GM21619 (cell line): ENCODE results near the gene MTFR1L.

Experiments
- ATAC-seq: cut with Tn5 transposase; IDR thresholded peaks from one replicate; pipeline ENCODE4 v1.9.1; 2021; ENCODE audit not compliant: unreplicated experiment

The MTFR1L gene

DNA sequence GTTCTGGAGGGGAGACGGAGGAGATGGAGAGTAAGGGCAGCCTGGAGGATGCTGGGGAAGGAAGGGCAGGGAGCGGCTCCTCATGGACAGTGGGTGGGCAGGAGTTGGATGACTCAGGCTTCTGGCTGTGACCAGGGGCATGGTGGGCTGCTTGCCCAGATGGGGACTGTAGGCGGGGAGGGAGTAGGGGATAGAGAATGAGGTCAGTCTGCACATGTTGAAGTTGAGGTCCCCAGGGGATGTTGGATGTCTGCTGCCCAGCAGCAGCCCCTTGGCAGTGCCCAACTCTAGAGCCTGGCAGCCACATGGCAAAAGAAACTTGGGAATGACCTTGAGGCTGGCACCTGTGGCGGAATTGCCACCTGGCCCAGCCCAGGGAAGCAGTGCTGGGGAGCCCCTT lies 13.3 kb upstream of the MTFR1L start:
- ATAC-seq: no peak

DNA sequence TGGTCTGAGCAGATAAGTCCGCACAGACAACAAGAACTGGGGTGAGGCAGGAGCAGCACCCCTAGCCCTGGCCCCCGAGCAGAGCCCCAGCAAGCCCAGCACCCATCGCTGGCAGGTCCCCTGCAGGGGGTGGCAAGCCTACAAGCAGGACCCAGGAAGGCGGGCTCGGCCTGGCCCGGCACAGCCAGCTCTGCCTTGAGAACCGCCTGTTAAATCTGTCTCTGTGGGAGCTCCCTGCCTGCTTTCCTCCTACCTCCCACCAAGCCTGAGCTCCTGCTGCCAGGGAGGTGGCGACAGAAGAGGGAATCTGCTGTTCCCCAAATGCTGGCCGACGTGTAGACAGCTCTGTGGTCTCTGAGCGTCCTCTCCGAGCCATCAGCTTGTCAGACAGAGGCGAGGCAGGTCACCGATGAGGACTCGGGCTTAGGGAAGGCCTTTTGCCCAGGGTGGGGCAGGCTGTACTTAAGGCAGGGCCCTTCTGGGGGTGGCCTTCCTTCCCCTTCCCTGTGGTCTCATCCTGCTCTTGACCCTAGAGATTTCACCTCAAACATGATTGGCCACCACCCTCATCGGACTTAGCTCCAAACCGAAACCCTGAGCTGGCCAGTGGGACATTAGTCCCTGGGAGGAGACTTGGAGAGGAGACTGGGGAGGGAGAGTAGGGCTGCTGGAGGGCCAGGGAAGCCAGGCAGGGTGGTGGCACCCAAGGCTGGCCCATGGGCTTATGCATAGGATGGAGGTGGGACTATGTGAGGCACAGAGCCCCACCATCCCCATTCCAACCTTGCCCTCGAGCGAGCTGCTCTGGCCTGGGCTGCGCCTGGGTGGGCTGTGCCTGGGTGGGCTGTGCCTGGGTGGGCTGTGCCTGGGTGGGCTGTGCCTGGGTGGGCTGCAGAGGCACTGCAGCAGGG lies 12.0 kb upstream of the MTFR1L start:
- ATAC-seq: no peak

DNA sequence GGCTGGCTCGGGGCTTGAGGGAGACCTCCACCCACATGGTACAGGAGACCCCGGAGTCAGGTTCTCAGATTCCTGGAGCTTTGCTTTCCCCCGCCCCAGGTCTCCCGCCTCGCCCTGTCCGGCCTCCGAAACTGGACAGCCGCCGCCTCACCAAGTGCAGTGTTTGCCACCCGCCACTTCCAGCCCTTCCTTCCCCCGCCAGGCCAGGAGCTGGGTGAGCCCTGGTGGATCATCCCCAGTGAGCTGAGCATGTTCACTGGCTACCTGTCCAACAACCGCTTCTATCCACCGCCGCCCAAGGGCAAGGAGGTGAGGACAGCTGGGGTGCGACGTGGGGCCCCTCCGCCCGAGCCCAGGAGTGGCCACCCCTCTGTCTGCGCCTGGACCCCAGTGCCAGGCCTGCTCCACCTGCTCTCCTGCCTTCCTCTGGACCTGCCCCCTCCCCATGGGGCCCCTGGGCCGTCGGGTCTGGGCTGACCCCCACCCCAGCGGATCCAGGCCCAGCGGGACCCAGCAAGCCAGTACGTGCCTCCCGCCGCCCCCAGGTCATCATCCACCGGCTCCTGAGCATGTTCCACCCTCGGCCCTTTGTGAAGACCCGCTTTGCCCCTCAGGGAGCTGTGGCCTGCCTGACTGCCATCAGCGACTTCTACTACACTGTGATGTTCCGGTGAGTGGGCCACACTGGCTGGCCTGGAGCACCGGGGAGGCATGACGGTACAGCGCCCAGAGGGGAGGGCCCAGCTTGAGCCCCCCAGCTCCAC lies 11.1 kb upstream of the MTFR1L start:
- ATAC-seq: no peak

DNA sequence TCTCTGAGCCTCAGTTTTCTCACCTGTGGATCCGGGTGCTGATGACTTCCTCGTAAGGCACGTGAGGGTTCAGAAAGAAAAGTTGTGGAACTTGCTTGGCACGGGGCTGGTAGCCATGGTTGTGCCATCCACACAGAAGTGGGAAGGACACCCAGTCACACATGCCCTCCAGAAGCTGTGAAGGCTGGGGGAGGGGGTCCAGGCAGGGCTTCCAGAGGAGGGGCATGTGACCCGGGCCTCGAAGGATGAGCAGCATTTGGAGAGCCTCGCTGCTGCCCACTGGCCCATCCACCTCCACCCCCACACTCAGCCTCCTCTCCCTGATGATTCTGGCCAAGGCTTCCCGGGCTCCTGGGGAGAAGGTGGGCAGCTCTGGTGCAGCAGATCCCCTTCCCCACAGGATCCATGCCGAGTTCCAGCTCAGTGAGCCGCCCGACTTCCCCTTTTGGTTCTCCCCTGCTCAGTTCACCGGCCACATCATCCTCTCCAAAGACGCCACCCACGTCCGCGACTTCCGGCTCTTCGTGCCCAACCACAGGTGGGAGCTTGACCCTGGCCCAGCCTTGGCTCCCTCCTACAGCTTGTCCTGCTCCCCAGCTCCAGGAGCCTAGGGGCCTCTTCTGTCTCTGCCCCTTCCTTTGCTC lies 10.3 kb upstream of the MTFR1L start:
- ATAC-seq: no peak

DNA sequence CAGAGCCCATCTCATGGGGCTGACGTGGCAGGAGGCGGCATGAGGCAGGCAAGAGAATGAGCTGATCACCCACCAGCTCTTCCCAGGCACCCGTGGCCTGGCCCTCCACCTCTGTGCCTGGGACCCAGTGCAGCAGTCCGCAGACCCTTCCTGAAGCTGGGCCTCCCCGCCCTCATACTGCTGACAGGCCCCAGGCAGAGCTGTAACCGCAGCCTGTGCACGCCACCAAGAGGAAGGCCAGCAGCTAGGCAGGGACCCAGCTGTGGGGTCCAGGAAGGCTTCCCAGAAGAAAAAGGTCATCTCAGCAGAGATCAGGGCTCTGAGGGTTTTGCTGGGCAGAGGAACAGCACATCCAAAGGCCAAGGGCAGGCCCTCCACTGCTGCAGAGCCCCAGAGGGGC lies 9.8 kb upstream of the MTFR1L start:
- no peak for ATAC-seq

DNA sequence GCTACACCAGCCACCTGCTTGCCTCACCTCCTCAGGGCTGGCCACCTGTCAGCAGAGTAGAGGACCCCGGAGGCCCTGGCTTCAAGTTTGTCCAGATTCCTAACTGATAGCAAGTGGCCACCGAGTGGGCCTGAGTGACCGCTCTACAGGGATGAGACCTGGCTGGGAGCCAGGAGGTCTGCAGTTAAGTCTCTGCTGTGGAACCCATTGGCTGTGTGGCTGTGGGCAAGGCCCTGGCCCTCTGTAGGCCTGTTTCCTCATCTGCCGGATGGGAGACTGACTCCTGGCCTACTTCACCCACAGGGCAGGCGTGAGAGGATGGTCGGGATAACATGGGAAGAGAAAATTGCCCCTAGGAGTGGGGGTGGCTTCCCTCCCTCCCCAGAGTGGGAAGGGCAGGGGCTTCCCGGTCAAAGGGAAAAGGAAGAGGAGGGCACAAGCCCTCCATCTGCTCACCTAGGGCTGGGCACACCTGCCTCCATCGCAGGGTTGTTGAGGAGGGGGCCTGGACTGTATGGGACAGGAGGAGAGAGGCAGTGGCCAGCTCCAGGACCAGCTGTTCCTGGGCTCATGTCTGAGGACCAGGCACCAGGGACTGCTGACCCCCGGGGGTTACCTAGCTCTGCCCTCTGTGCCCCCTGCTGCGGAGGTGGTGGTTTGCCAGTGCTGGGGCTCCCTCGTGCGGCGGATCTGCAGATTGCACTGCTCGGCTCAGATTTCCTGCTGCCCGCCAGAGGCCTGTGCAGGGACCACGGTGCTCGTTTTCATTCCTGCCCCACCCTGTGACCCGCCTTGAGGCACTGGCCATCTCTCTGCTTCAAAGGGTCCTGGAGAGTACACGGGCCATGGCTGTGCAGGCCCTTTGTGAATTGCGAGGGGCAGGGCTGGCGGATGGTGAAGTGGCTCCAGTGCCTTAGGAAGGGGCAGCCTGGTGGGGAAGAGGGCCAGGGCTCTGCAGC lies 9.1 kb upstream of the MTFR1L start:
- no peak for ATAC-seq

DNA sequence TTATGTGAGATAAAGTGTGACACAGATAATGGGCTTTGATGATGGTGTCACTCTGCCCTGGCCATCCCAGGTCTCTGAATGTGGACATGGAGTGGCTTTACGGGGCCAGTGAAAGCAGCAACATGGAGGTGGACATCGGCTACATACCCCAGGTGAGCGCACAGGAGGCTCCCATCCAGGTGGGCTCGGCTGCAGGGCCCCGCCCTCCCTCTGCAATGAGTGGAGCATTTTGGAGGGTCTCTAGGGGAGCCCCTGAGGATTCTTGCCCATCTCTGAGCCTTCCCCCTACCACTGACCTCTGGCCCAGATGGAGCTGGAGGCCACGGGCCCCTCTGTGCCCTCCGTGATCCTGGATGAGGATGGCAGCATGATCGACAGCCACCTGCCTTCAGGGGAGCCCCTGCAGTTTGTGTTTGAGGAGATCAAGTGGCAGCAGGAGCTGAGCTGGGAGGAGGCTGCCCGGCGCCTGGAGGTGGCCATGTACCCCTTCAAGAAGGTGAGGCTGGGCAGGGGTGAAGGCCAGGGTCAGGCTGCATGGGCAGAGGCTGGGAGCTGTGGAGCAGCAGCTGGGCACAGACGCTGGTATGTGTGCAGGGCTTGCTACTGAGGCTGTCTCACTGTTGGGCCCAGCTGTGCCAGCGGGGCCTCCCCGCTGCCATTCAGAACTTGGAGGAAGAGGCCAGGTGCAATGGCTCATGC lies 8.2 kb upstream of the MTFR1L start:
- ATAC-seq: no peak

DNA sequence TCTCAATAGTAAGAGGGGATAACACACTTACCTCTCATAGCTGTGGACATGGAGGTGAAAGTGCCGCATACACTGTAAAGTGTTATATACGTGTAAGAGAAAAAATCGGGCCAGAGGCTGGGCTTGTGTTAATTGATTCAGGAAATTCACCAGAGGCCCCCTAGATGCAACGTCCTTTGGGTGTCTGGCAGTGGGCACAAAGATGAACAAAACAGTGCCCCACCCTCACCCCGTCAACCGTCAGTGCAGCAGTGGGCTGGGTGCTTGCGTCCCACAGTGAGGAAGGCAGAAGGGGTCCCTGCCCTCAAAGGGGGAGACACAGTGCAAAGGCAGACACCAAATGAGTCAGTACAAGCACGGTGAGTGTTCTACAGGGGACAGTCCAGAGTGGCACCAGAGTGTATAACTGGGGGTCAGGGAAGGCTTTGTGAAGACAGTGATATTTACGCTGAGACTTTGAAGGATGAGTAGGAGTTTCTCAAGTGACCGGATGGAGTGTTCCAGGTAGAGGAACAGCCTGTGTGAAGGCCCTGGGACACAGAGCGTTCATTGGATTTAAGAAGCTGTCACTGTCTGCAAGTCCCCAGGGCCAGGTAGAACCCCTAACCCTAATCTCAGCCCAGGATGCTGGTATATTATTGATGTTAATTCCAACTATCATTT lies 6.6 kb upstream of the MTFR1L start:
- no peak for ATAC-seq

DNA sequence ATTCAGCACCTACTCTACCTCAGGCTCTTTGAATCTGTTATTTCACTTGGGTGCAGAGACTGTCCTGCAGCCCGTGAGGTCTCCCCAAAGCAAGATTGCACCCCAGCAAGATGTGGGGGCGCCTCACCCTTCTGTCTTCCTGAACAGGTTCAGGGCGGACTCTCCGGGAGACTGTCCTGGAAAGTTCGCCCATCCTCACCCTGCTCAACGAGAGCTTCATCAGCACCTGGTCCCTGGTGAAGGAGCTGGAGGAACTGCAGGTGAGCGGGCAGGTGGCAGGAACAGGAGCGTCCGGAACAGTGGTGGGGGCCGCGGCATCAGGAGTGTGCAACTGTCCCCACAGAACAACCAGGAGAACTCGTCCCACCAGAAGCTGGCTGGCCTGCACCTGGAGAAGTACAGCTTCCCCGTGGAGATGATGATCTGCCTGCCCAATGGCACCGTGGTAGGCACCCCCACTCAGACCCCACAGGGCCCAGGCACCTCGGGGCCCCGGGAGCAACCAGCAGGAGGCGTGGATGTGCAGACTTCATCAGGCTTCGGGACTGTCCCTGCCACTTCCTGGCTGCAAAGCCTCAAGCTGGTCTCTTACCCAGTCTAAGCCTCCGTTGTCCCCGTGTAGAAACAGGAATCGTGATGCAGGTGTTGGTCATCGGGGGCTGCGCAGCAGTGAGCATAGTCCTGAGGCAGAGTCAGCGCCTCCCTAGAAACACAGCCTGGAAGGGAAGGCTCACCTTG lies 5.9 kb upstream of the MTFR1L start:
- ATAC-seq: no peak

DNA sequence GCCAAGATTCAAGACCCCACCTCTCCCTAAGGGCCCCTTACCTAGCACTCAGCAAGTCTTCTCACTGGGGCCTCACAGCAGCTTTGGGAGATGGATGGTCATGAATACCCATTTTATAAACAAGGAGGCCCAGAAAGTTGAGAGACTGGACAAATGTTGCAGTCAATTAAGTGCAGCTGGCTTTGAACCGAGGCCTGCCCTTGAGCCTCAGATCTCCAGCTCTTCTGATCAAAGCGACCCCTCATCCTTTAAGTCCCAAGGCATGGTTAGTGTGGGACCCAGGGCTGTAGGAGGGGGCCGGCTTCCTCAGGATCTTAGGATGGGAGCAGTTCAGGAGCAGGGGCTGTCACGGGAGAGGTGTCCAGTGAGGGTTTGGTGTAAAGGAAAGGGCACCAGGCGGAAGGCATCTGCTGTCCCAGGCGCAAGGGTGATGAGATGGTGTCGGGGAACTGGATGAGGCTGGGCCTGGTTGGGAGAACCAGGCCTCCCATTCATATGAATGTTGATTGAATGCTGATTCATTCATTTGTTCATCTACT lies 5.1 kb upstream of the MTFR1L start:
- no peak for ATAC-seq

DNA sequence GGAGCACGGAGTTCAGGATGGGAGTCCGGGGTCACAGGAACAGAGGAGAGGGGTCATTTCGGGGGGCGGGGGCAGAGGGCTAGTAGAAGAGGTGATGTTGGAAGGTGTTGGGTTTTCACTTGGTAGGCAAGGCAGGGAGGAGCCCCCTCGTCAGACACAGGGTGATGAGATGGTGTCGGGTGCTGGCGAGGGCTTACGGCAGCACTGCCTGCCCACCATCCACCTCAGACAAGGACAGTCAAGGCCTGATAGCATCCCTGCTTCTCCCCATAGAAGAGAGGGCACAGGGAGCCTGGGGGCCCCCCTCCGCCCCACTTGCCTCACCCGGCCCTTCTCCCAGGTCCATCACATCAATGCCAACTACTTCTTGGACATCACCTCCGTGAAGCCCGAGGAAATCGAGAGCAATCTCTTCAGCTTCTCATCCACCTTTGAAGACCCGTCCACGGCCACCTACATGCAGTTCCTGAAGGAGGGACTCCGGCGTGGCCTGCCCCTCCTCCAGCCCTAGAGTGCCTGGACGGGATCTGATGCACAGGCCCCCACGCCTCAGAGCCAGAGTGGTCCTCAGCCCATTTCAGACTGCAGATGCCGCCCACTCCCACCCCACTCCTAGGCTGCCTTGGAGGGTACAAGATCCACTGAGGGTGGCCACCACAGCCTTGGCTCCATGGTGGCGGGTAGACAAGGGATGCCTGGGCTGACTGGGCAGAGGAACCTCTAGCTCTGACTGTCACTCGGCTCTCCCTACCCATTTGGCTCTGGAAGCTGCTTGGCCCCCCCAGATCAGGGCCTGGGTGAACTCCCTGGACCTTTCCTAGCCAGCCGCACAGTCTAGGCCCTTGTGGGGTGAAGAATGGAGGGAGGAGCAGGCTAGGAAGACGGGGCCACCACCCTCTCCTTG lies 4.3 kb upstream of the MTFR1L start:
- ATAC-seq: no peak

DNA sequence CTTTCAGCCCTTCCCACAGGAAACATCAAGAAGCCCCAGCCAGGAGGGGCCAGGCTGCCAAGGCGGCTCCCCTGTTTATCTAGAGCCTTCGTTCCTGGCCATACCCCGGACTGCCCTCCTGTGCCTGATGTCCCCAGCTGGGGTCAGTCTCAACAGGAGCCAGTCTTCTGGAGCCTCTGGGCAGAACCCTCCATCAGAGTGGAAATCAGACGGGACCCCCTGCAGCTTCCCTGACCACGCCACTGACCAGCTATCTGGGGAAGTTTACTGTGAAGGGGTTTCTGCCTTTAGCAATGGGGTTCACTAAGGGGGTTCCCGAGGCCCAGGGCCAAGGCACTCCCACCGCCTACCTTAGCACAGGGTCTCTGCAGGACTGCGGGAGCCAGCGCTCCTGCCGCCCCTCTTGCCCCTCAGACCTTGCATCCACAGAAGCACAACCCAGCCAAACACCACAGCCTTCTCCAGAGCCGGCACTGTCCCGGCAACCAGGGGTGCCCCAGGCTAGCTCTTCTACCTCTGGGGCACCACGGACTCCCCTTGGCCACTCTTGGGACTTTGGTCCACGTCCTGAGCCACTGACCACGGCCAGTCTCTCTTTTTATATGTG lies 3.5 kb upstream of the MTFR1L start:
- ATAC-seq: no peak

DNA sequence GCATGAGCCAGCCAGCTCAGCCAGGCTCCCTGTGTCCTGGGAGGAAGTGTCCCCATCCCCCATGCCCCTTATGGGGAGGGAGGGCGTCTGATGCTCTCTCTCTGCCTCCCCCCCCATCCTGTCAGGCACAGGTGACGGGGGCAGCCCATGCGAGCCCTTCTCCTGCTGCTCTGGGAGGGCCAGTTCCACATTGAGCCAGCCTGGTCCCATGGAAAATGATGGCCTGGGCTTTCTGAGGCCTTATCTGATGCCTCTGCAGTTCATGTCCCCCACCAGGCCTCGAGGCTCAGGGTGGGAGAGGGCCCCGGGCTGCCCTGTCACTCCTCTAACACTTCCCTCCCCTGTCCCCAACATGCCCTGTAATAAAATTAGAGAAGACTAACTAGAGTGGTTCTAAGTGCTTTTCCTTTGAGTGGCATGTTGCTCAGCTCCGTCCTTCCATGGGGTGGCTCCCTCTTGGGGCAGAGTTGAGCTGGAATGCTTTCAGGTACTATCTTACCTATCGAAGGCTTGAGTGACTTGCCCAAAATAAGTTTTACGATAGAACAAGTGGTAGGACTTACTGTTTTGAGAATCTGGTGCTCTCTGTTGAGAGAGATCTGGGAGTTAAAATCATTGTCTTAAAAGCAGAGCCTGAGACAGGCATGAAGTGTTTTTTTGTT lies 1.8 kb upstream of the MTFR1L start:
- no peak for ATAC-seq

DNA sequence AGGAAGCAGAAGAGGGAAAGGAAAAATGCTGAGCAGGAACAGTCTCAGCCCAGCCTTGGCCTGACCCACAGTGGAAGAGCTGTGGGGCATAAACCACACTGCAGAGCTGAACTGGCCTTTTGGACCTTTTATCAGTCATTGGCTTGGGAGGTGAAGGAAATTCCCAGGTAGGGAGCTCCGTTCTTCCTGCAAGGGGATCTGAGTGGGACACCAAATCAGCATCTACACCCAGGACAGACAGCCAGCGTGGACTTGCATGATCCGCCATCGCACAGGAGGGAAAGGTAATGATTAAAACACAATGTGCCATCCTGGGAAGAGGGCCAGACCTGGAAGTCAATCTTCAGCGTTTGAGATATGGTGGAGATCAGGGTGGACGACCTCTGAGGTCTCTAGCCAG lies 1.2 kb upstream of the MTFR1L start:
- no peak for ATAC-seq

DNA sequence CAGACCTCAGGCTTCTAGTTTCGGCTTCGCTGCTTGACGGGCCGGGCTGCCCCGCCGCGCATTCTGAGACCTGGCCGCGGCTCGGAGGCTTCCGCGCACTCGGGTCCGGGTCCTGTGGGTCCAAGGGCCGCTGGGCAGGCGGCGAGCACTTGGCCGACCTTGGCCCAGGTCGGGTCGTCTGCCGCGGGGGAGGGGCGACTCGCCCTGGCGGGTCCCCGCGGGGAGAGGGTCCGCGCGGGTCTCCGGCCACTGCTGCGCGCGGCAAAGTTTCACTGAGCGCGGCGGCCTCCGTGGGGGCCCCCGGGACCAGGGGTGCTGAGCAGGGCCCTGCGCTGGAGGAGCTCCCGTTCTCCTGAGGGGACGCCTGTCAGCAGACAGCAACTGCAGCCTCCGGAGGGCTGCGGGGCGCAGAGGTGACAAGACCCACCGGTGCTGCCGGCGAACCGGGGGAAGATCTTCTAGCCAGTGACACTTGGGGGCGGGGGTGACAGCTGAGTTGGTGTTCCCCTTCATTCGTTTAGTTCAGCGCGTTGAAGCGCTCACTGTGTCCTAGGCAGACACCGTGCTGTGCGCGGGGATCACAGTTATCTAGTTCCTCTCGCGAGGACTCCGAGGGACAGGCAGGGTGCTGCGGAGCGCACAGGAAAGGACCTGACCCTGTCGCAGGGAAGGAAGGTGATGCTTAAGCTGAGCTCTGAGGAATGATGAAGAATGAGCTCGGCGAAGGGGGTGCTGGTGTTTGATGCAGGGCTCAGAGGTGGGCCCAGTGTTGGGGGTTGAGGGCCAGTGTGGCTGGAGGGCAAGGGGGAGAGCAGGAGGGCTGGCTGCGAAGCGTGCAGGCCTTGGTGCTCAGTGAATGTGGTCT lies 725 bp downstream of the MTFR1L start:
- ATAC-seq: peak; percentile 53

DNA sequence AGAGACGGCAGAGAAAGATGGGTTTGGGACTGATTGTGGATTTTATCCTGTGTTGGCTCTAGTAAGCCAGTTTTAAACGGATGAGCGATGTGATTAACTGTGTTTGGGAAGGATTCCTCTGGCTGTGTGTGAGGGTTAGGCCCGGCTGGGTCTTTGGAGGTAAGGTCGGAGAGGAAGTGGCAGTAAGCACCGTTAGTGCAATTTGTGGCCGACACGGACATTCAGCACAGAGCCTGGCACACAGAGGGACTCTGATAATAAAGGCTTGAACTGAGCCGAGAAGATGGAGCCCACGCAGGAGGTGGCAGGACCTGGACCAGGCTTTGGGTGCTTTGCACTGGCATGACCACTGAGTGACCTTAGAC lies 1.3 kb downstream of the MTFR1L start:
- ATAC-seq: no peak
